Loucy (cell line): ENCODE data around the gene MACROD2.

ENCODE experiments used
- H2AFZ ChIP-seq: fragments of 200-600 bp; sonication (generic); 2 replicates; pipeline ENCODE4 v1.6.0; 2016; ENCODE audit warnings: antibody characterized with exemption, mild to moderate bottlenecking, low read length, moderate library complexity
- H3F3A ChIP-seq: fragments of 200-600 bp; 2 replicates; pipeline ENCODE4 v1.6.0; 2016; ENCODE audit warnings: antibody characterized with exemption, low read depth, mild to moderate bottlenecking
- H3K27me3 ChIP-seq: fragments of 200-600 bp; sonication (generic); 2 replicates; pipeline ENCODE4 v1.6.1; 2014; ENCODE audit warnings: low read length, mild to moderate bottlenecking; ENCODE audit not compliant: insufficient read depth, poor library complexity, severe bottlenecking
- H3K36me3 ChIP-seq: fragments of 200-600 bp; sonication (generic); 2 replicates; pipeline ENCODE4 v1.6.1; 2016; ENCODE audit warnings: low read length; ENCODE audit not compliant: insufficient read depth
- H3K4me1 ChIP-seq: fragments of 200-600 bp; sonication (generic); 2 replicates; pipeline ENCODE4 v1.5.1; 2014; ENCODE audit warnings: low read length, mild to moderate bottlenecking; ENCODE audit not compliant: insufficient read depth, poor library complexity, severe bottlenecking
- H3K4me2 ChIP-seq: fragments of 200-600 bp; sonication (generic); 2 replicates; pipeline ENCODE4 v1.6.0; 2014; ENCODE audit warnings: antibody characterized with exemption, low read length, low read depth, mild to moderate bottlenecking; ENCODE audit not compliant: poor library complexity, severe bottlenecking
- H3K4me3 ChIP-seq: fragments of 200-600 bp; sonication (generic); 2 replicates; pipeline ENCODE4 v1.5.1; 2014; ENCODE audit warnings: low read length, mild to moderate bottlenecking, mixed read lengths; ENCODE audit not compliant: poor library complexity, severe bottlenecking
- H3K79me2 ChIP-seq: fragments of 200-600 bp; sonication (generic); 2 replicates; pipeline ENCODE4 v1.6.1; 2014; ENCODE audit warnings: low read length; ENCODE audit not compliant: insufficient read depth
- H3K9ac ChIP-seq: fragments of 200-600 bp; sonication (generic); 2 replicates; pipeline ENCODE4 v1.6.0; 2014; ENCODE audit warnings: mild to moderate bottlenecking, low read depth, low read length, moderate library complexity; ENCODE audit not compliant: poor library complexity, severe bottlenecking
- H3K9me2 ChIP-seq: fragments of 200-600 bp; sonication (generic); replicated peaks from 2 replicates; pipeline ENCODE4 v1.6.1; 2016; ENCODE audit warnings: low read depth, low read length, mixed read lengths
- H3K9me3 ChIP-seq: fragments of 200-600 bp; sonication (generic); 2 replicates; pipeline ENCODE4 v1.6.1; 2014; ENCODE audit warnings: mild to moderate bottlenecking, antibody characterized with exemption, low read length, low read depth; ENCODE audit not compliant: insufficient read depth
- H4K20me1 ChIP-seq: fragments of 200-600 bp; sonication (generic); 2 replicates; pipeline ENCODE4 v1.6.0; 2014; ENCODE audit warnings: antibody characterized with exemption, low read length, mild to moderate bottlenecking; ENCODE audit not compliant: insufficient read depth, poor library complexity, severe bottlenecking
- EZH2phosphoT487 ChIP-seq: fragments of 200-600 bp; IDR thresholded peaks from 2 replicates; pipeline ENCODE4 v1.6.1; 2018; ENCODE audit warnings: antibody characterized with exemption, mild to moderate bottlenecking, moderate library complexity, borderline replicate concordance
- TF ChIP-seq, protein P1 (sequence below): fragments of 200-600 bp; sonication (generic); conservative IDR thresholded peaks from 2 replicates; pipeline ENCODE4 v1.5.1; 2014; ENCODE audit warnings: mild to moderate bottlenecking, antibody characterized with exemption, low read length

The MACROD2 gene

DNA sequence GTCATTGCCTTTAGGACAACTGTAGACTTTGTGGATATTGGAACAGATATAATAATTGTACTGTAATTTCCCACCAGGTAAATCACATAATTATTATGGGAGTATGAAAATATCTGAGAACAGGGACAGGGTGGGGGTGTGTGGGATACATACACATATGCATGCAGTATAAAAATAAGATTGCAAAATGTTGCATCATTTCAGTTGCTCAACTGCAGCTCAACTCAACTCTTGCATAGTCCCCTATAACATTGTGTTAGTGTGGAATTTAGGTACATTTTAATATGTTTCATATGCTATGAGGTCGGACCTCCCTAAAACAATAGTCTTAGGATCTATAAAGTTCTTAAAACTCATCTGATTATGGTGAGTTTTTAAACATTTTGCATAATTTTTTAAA is 617.1 kb downstream of the MACROD2 start:
- Histone ChIP-seq H3F3A (no peaks in the 10 kb centered on the region), H3K79me2 (no peaks in the 10 kb centered on the region), H3K9me3 (peaks cover 5% of the 10 kb centered on the region; the same call in 1 of the 2 replicates), H3K27me3 (no peaks in the 10 kb centered on the region), H3K4me1 (no peaks in the 10 kb centered on the region), H2AFZ (no peak overlapping the region), H3K9ac (no peak overlapping the region), H3K4me2 (no peak overlapping the region), H3K9me2 (no peaks in the 10 kb centered on the region), H4K20me1 (no peaks in the 10 kb centered on the region), H3K36me3 (no peaks in the 10 kb centered on the region), H3K4me3 (no peak overlapping the region)
- no peak for TF ChIP-seq EZH2phosphoT487
- TF ChIP-seq, protein P1, sequence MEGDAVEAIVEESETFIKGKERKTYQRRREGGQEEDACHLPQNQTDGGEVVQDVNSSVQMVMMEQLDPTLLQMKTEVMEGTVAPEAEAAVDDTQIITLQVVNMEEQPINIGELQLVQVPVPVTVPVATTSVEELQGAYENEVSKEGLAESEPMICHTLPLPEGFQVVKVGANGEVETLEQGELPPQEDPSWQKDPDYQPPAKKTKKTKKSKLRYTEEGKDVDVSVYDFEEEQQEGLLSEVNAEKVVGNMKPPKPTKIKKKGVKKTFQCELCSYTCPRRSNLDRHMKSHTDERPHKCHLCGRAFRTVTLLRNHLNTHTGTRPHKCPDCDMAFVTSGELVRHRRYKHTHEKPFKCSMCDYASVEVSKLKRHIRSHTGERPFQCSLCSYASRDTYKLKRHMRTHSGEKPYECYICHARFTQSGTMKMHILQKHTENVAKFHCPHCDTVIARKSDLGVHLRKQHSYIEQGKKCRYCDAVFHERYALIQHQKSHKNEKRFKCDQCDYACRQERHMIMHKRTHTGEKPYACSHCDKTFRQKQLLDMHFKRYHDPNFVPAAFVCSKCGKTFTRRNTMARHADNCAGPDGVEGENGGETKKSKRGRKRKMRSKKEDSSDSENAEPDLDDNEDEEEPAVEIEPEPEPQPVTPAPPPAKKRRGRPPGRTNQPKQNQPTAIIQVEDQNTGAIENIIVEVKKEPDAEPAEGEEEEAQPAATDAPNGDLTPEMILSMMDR, result no peak

DNA sequence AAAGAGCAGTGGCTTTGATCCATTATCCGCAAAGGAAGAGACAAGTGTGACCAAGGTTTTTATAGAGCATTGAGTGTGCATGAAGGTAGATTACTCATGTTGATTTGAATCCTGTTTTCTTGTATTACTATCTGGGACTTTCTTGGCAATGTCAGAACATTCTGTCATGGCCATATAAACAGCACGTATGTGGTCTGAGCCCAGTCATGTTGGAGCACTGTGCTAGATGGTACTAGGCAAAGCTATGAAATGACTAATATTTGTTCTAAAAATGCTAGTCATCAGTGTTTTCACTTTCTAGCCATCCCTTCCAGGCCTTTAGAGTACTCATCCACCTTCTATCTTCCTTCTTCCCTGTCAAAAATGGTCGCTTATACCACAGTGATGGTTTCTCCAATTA is 620.7 kb downstream of the MACROD2 start:
- Histone ChIP-seq H3K4me1 (no peaks in the 10 kb centered on the region), H2AFZ (no peak overlapping the region), H3K36me3 (no peaks in the 10 kb centered on the region), H3K9me3 (peaks cover 5% of the 10 kb centered on the region; the same call in 1 of the 2 replicates), H3K4me3 (no peak overlapping the region), H3K9ac (no peak overlapping the region), H3K27me3 (no peaks in the 10 kb centered on the region), H3K9me2 (no peaks in the 10 kb centered on the region), H3F3A (no peaks in the 10 kb centered on the region), H3K4me2 (no peak overlapping the region), H4K20me1 (no peaks in the 10 kb centered on the region), H3K79me2 (no peaks in the 10 kb centered on the region)
- TF ChIP-seq, protein P1, result no peak
- TF ChIP-seq EZH2phosphoT487, result no peak

DNA sequence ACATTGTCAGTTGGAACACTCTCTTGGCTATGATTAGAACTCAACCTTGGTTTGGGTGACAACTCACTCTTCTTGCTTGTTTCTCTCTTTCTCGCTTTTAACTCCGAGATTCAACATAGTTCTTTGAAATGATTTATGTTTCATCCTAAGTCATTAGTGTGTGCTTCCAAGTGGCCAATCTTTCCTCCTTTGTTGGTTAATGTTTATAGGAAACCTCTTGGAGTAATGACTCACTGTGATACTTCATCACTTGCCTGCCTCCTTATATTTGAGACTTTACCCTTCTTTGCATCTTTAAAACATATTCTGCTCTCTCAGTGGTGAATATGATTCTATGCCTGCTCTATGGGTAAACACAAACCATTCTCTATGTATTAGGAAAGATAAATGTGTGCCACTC is 621.8 kb downstream of the MACROD2 start:
- Histone ChIP-seq H3K4me1 (no peaks in the 10 kb centered on the region), H4K20me1 (no peaks in the 10 kb centered on the region), H3K36me3 (no peaks in the 10 kb centered on the region), H3K27me3 (no peaks in the 10 kb centered on the region), H3K79me2 (no peaks in the 10 kb centered on the region), H3F3A (no peaks in the 10 kb centered on the region), H3K4me3 (no peak overlapping the region), H2AFZ (no peak overlapping the region), H3K9ac (no peak overlapping the region), H3K9me2 (no peaks in the 10 kb centered on the region), H3K4me2 (no peak overlapping the region), H3K9me3 (peaks cover 5% of the 10 kb centered on the region; the same call in 1 of the 2 replicates)
- TF ChIP-seq, protein P1, result no peak
- no peak for TF ChIP-seq EZH2phosphoT487
